Pancreas (tissue), 10 donors: ENCODE data around the gene NSG2. TPM values are rescaled to one million over a fixed set of nuclear protein-coding genes. Genes with fewer than 3 reads are reported as not detected.

Experiments
- ATAC-seq, 4 donors: fragments of 200-7000 bp; cut with Tn5 transposase; one replicate each; pipeline versions ENCODE4 v1.8.0 to v1.9.1; 2020; ENCODE audit warnings: mild to moderate bottlenecking in 4 of 4, moderate library complexity in 4 of 4
- DNase-seq, 6 donors: peaks; one replicate each; pipeline ENCODE4 v3.0.0-alpha.2; 2020
- FAIRE-seq: peaks from 2 replicates; lab custom pipeline; 2012; peaks lifted over from hg19 to GRCh38; lab: Jason Lieb, UNC
- H3K27ac ChIP-seq, 4 donors: fragments of 200-600 bp; sonication (generic); 1 replicate in 3 of 4; 2 replicates in 1 of 4; pipeline versions ENCODE4 v1.5.0 to v1.8.0; 2020
- H3K27me3 ChIP-seq, 4 donors: fragments of 200-600 bp; one replicate each; pipeline ENCODE4 v1.8.0; 2021
- H3K36me3 ChIP-seq, 3 donors: fragments of 200-600 bp; sonication (generic) in 1 of 3; one replicate each; pipeline versions ENCODE4 v1.5.0 to v1.8.0; 2020 to 2021
- H3K4me1 ChIP-seq, 3 donors: fragments of 200-600 bp; one replicate each; pipeline ENCODE4 v1.8.0; 2021
- H3K4me3 ChIP-seq, 4 donors: fragments of 200-600 bp; sonication (generic) in 2 of 4; one replicate each; pipeline versions ENCODE4 v1.5.0 to v1.8.0; 2020 to 2021
- H3K9me3 ChIP-seq, 4 donors: fragments of 200-600 bp; one replicate each; pipeline ENCODE4 v1.8.0; 2021
- CTCF ChIP-seq, 4 donors: fragments of 200-600 bp; sonication (generic) in 3 of 4; IDR thresholded peaks; one replicate each; pipeline versions ENCODE4 v1.5.0 to v1.8.0; 2021; ENCODE audit warnings: antibody characterized with exemption in 4 of 4
- WGBS, 2 donors: extraction: QIAGEN DNeasy Blood & Tissue Kit; methylation state at CpG; one replicate each; pipeline ENCODE4 v1.1.7; 2013; 5-methylcytosine and 5-hydroxymethylcytosine counted together
- intact Hi-C, 3 donors: fragments of 100-400 bp; cut with DNase I; formaldehyde crosslinking; loops; one replicate each; pipeline versions ENCODE4 v1.11.1 to v1.14.2; 2022
- polyA plus RNA-seq, 2 donors: library from polyadenylated mRNA; stranded (reverse); fragments of 200-250 nt; gene quantifications; one replicate each; pipeline ENCODE4 v1.2.3, GENCODE V29; 2013
- total RNA-seq, 6 donors: library from RNA; stranded (reverse); fragmentation: NEBNext Ultra II Directional in 4 of 6; extraction: Animal tissue kit (Norgen Biotek cat#: 25700) in 4 of 6; gene quantifications; one replicate each; pipeline versions ENCODE4 v1.2.1 to v1.2.4, GENCODE V29; 2021 to 2023
- donor health status: healthy with polysubstance abuse.
- donor health status: DM: no; HTN: no; CAD: no; lungs with moderate emphysema.
- donor health status: DM: no; HTN: no; CAD: no.
- donor health status: control.
- donor health status: control.
- donor health status: Bipolar disorder and iron deficiency.
- donor health status: DM: yes; HTN: yes; CAD: no.
- donor health status: DM: no; HTN: no; CAD: no.
- donor health status: DM: no; HTN: no; CAD: no.
- donor health status: DM: yes; HTN: yes; CAD: no.

The NSG2 gene
- total and polyA plus RNA-seq, 8 donors = 0.19 to 3.5 (median 0.45) TPM

- H3K4me3 ChIP-seq = no peak overlapping the region
- no peaks in the 10 kb centered on the region for H3K36me3 ChIP-seq
- H3K27me3 ChIP-seq = no peaks in the 10 kb centered on the region
- DNase-seq (no peak), FAIRE-seq (no peak), ATAC-seq (no peak)
- WGBS, 2 donors = 50 to 56% methylated on average over 1 of the region's 1 CpG
- H3K27ac ChIP-seq = no peak overlapping the region
- H3K4me1 ChIP-seq = no peaks in the 10 kb centered on the region
- H3K9me3 ChIP-seq = no peaks in the 10 kb centered on the region
- intact Hi-C loops = no loop called here
- no peak for TF ChIP-seq CTCF (IDR thresholded peaks at IDR 0.05)
Measured at GRCh38 chr5:174134545-174134944, 89.0 kb downstream of the NSG2 start.

GRCh38 chr5:174139623-174140022 lies 94.1 kb downstream of the NSG2 start:
- Histone ChIP-seq H3K4me3 (no peak overlapping the region), H3K4me1 (no peaks in the 10 kb centered on the region), H3K27me3 (no peaks in the 10 kb centered on the region), H3K9me3 (no peaks in the 10 kb centered on the region), H3K27ac (no peak overlapping the region), H3K36me3 (no peaks in the 10 kb centered on the region)
- 48 to 50% methylated on average over 3 of the region's 3 CpGs for WGBS, 2 donors
- peak in 2 of 4 donors; percentile 55 to 73 for ATAC-seq
- FAIRE-seq = no peak
- DNase-seq = no peak
- intact Hi-C loops = no loop called here
- no peak for TF ChIP-seq CTCF (IDR thresholded peaks at IDR 0.05)

GRCh38 chr5:174140452-174141020 lies 95.0 kb downstream of the NSG2 start:
- no peaks in the 10 kb centered on the region for H3K4me1 ChIP-seq
- no peak for TF ChIP-seq CTCF (IDR thresholded peaks at IDR 0.05)
- ATAC-seq = no peak
- intact Hi-C loops = no loop called here
- FAIRE-seq = no peak
- H3K4me3 ChIP-seq = no peak overlapping the region
- H3K27me3 ChIP-seq = no peaks in the 10 kb centered on the region
- WGBS, 2 donors = 64 to 74% methylated on average over 5 of the region's 5 CpGs
- DNase-seq = no peak
- no peaks in the 10 kb centered on the region for H3K9me3 ChIP-seq
- H3K36me3 ChIP-seq = no peaks in the 10 kb centered on the region
- H3K27ac ChIP-seq = no peak overlapping the region

GRCh38 chr5:174141398-174141797 lies 95.9 kb downstream of the NSG2 start:
- Histone ChIP-seq H3K27ac (no peak overlapping the region), H3K4me3 (no peak overlapping the region), H3K4me1 (no peaks in the 10 kb centered on the region), H3K36me3 (no peaks in the 10 kb centered on the region), H3K9me3 (no peaks in the 10 kb centered on the region), H3K27me3 (no peaks in the 10 kb centered on the region)
- ATAC-seq (no peak), DNase-seq (no peak), FAIRE-seq (no peak)
- intact Hi-C loops = no loop called here
- no peak for TF ChIP-seq CTCF (IDR thresholded peaks at IDR 0.05)
- 69 to 85% methylated on average over 6 of the region's 6 CpGs for WGBS, 2 donors

- no peak overlapping the region for H3K27ac ChIP-seq
- DNase-seq = no peak
- ATAC-seq = no peak
- FAIRE-seq = no peak
- no peaks in the 10 kb centered on the region for H3K9me3 ChIP-seq
- no peaks in the 10 kb centered on the region for H3K36me3 ChIP-seq
- 53 to 54% methylated on average over 2 of the region's 2 CpGs for WGBS, 2 donors
- H3K27me3 ChIP-seq = no peaks in the 10 kb centered on the region
- H3K4me3 ChIP-seq = no peak overlapping the region
- TF ChIP-seq CTCF (IDR thresholded peaks at IDR 0.05) = no peak
- intact Hi-C loops = no loop called here
- no peaks in the 10 kb centered on the region for H3K4me1 ChIP-seq
Measured at GRCh38 chr5:174145091-174145490, 99.6 kb downstream of the NSG2 start.
